Temporal lobe (tissue), 1 donor: Measurements from ENCODE around the gene GABARAPL1. TPM values are rescaled to one million over a fixed set of nuclear protein-coding genes. Genes with fewer than 3 reads are reported as not detected.

Experiments
- total RNA-seq: library from RNA; depleted of rRNA; stranded (reverse); fragments of >200 nt; gene quantifications from one replicate; pipeline ENCODE4 v1.2.3, GENCODE V29; 2014

Gene GABARAPL1
- total RNA-seq, 1 donor from 2014 or later, result 47.5 TPM

Other genes with a start within 250 kb of the GABARAPL1 start
- 0.25 TPM for gene CLEC12A, start 241.5 kb upstream of the GABARAPL1 start, total RNA-seq
- gene CLEC1B, start 213.8 kb upstream of the GABARAPL1 start, total RNA-seq, result not detected
- gene CLEC12B, start 202.2 kb upstream of the GABARAPL1 start, total RNA-seq, result not detected
- not detected for gene CLEC9A, start 182.2 kb upstream of the GABARAPL1 start, total RNA-seq
- gene CLEC1A, start 113.9 kb upstream of the GABARAPL1 start, total RNA-seq, result 0.98 TPM
- 0.74 TPM for gene CLEC7A, start 82.7 kb upstream of the GABARAPL1 start, total RNA-seq
- gene OLR1, start 40.7 kb upstream of the GABARAPL1 start, total RNA-seq, result 2.7 TPM
- 0.25 TPM for gene TMEM52B, start 33.8 kb upstream of the GABARAPL1 start, total RNA-seq
- 0.25 TPM for gene KLRD1, start 95.0 kb downstream of the GABARAPL1 start, total RNA-seq
- 0.25 TPM for gene KLRK1, start 177.2 kb downstream of the GABARAPL1 start, total RNA-seq
- 0.25 TPM for gene KLRC4, start 196.9 kb downstream of the GABARAPL1 start, total RNA-seq
- 1.2 TPM for gene KLRC3, start 207.7 kb downstream of the GABARAPL1 start, total RNA-seq
- 1.5 TPM for gene KLRC2, start 223.1 kb downstream of the GABARAPL1 start, total RNA-seq
- gene KLRC1, start 240.5 kb downstream of the GABARAPL1 start, total RNA-seq, result not detected